Panc1 (cell line): Measurements from ENCODE around the gene KCNQ4.

Experiments used
- CTCF ChIP-seq: fragments of 450-650 bp; IDR thresholded peaks from 2 replicates; pipeline ENCODE4 v1.5.1; 2017; ENCODE audit warnings: mild to moderate bottlenecking
- POLR2AphosphoS5 ChIP-seq: IDR thresholded peaks from 2 replicates; pipeline ENCODE4 v1.6.1; 2012; ENCODE audit warnings: mild to moderate bottlenecking, low read depth, low read length, moderate library complexity
- REST ChIP-seq, 2 experiments: IDR thresholded peaks; 2 replicates each; pipeline ENCODE4 v1.6.1; 2011 to 2012; ENCODE audit warnings: low read depth in 2 of 2, control low read depth in 1 of 2, low read length in 1 of 2, mild to moderate bottlenecking in 1 of 2, moderate library complexity in 1 of 2; ENCODE audit not compliant: insufficient read depth in 1 of 2
- TCF7L2 ChIP-seq: IDR thresholded peaks from 2 replicates; pipeline ENCODE4 v1.6.1; 2011; ENCODE audit warnings: mild to moderate bottlenecking, low read depth, low read length, inconsistent platforms

- TF ChIP-seq CTCF = no peak
- no peak for TF ChIP-seq POLR2AphosphoS5
- TF ChIP-seq TCF7L2 = no peak
- TF ChIP-seq REST (IDR thresholded peaks at IDR 0.05; ENCODE audit: insufficient read depth in 1 of 2, low read depth in 2 of 2, low read length in 1 of 2) = no peak
Measured at GRCh38 chr1:40856116-40856515, 72.5 kb downstream of the KCNQ4 start.
